Endothelial cell (in vitro differentiated cells): ENCODE results near the gene C3orf18. TPM values are rescaled to one million over a fixed set of nuclear protein-coding genes. Genes with fewer than 3 reads are reported as not detected.

Source experiments
- DNase-seq: peaks from one replicate; pipeline ENCODE4 v3.0.0; 2021; ENCODE audit warnings: low spot score
- H3K27ac Mint-ChIP-seq: one replicate; pipeline ENCODE4 v1.8.0; 2021; ENCODE audit warnings: mixed read lengths, inconsistent platforms; ENCODE audit not compliant: unreplicated experiment
- H3K27me3 Mint-ChIP-seq: one replicate; pipeline ENCODE4 v1.8.0; 2021; ENCODE audit warnings: mild to moderate bottlenecking, moderate library complexity, mixed read lengths, inconsistent platforms; ENCODE audit not compliant: unreplicated experiment
- H3K36me3 Mint-ChIP-seq: one replicate; pipeline ENCODE4 v1.8.0; 2021; ENCODE audit warnings: mild to moderate bottlenecking, low read depth, mixed read lengths, inconsistent platforms; ENCODE audit not compliant: unreplicated experiment
- H3K4me1 Mint-ChIP-seq: one replicate; pipeline ENCODE4 v1.8.0; 2021; ENCODE audit warnings: mild to moderate bottlenecking, mixed read lengths, inconsistent platforms; ENCODE audit not compliant: unreplicated experiment
- H3K4me3 Mint-ChIP-seq: one replicate; pipeline ENCODE4 v1.8.0; 2021; ENCODE audit warnings: mild to moderate bottlenecking, mixed read lengths, inconsistent platforms; ENCODE audit not compliant: unreplicated experiment
- H3K9me3 Mint-ChIP-seq: one replicate; pipeline ENCODE4 v1.8.0; 2021; ENCODE audit warnings: mixed read lengths, inconsistent platforms; ENCODE audit not compliant: unreplicated experiment
- total RNA-seq: library from RNA; stranded (reverse); fragmentation: NEBNext Ultra II Directional; extraction: Animal tissue kit (Norgen Biotek cat#: 25700); gene quantifications from one replicate; pipeline ENCODE4 v1.2.1, GENCODE V29; 2021; ENCODE audit not compliant: unreplicated experiment
- TF ChIP-seq, protein P1 (sequence below): fragments of 200-600 bp; sonication (generic); IDR thresholded peaks from one replicate; pipeline ENCODE4 v1.5.0; 2021; ENCODE audit warnings: antibody characterized with exemption; ENCODE audit not compliant: unreplicated experiment

C3orf18 gene
- total RNA-seq, 1 donor from 2014 or later, result 4.0 TPM

DNA sequence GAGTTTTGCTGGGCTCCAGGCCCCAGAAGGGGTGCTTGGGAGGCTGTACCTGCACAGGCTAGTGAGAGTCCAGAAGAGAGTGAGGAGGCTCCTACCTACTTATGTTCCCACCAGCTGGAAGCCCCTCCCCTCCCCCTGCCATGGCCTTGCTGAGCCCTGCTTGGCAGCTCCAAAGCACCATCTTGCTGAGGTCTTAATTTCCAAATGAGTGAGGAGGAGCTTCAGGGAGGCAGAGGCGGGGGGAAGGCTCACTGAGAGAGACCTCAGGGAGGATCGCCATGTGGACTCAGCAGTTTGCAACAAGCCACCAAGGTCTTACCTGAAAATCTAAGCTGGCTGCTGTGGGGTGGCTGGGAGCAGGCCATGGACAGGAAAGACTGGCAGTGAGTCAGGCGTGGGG is 55.4 kb downstream of the C3orf18 start:
- H3K4me1 Mint-ChIP-seq, result peaks cover 8% of the 10 kb centered on the region
- no peak for DNase-seq

DNA sequence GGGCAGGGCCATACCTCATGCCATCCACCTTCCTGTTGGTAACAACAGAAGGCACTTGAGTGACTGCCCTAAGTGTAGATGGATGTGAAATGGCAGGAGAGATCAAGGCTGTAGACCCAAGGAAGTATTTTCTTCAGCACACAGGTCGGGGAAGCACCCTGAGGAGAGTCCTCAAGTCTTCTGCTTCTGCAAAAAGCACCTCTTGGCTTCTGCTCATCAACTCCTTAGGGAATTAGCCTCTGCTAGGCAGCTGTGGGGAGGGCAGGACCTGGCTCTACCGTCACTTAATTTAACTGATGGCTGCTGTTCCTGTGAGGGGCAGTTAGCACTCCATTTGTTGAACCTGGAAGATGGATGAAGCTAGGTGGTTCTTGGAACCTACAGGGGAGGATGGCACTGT is 57.2 kb downstream of the C3orf18 start:
- Mint-ChIP-seq H3K27ac (no peak overlapping the region), H3K27me3 (peaks cover 15% of the 10 kb centered on the region), H3K9me3 (no peaks in the 10 kb centered on the region), H3K4me1 (no peaks in the 10 kb centered on the region), H3K4me3 (no peak overlapping the region), H3K36me3 (no peaks in the 10 kb centered on the region)
- TF ChIP-seq, protein P1, sequence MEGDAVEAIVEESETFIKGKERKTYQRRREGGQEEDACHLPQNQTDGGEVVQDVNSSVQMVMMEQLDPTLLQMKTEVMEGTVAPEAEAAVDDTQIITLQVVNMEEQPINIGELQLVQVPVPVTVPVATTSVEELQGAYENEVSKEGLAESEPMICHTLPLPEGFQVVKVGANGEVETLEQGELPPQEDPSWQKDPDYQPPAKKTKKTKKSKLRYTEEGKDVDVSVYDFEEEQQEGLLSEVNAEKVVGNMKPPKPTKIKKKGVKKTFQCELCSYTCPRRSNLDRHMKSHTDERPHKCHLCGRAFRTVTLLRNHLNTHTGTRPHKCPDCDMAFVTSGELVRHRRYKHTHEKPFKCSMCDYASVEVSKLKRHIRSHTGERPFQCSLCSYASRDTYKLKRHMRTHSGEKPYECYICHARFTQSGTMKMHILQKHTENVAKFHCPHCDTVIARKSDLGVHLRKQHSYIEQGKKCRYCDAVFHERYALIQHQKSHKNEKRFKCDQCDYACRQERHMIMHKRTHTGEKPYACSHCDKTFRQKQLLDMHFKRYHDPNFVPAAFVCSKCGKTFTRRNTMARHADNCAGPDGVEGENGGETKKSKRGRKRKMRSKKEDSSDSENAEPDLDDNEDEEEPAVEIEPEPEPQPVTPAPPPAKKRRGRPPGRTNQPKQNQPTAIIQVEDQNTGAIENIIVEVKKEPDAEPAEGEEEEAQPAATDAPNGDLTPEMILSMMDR, result no peak
- DNase-seq, result no peak

More for the DNA sequence above, 55.4 kb downstream of the C3orf18 start:
- no peaks in the 10 kb centered on the region for H3K9me3 Mint-ChIP-seq
- peaks cover 13% of the 10 kb centered on the region for H3K27me3 Mint-ChIP-seq
- peak overlapping the region; percentile 71 for H3K27ac Mint-ChIP-seq
- TF ChIP-seq, protein P1, result no peak
- no peaks in the 10 kb centered on the region for H3K36me3 Mint-ChIP-seq
- no peak overlapping the region for H3K4me3 Mint-ChIP-seq

DNA sequence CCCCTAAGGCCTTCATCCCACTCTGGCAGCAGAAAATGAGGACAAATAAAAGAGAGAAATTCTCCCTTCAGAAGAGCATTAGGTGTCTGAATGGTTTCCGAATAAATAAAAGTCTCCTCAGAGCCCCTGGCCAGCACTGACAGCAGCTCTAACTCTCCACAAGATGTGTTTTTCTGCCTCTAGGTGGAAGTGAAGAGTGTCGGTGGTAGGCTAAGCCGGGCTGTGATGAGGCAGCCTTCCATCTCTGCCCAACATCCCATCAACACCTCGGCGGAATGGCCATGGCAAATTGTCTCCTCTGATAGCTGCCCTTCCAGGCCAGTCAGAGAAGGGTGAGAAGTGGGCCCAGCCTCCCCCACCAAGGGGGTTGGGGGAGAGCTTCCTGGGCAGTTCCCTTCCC is 57.8 kb downstream of the C3orf18 start:
- no peaks in the 10 kb centered on the region for H3K4me1 Mint-ChIP-seq
- H3K27me3 Mint-ChIP-seq, result peaks cover 17% of the 10 kb centered on the region
- TF ChIP-seq, protein P1, result no peak
- H3K27ac Mint-ChIP-seq, result no peak overlapping the region
- no peaks in the 10 kb centered on the region for H3K9me3 Mint-ChIP-seq
- DNase-seq, result no peak
- no peaks in the 10 kb centered on the region for H3K36me3 Mint-ChIP-seq
- no peak overlapping the region for H3K4me3 Mint-ChIP-seq

DNA sequence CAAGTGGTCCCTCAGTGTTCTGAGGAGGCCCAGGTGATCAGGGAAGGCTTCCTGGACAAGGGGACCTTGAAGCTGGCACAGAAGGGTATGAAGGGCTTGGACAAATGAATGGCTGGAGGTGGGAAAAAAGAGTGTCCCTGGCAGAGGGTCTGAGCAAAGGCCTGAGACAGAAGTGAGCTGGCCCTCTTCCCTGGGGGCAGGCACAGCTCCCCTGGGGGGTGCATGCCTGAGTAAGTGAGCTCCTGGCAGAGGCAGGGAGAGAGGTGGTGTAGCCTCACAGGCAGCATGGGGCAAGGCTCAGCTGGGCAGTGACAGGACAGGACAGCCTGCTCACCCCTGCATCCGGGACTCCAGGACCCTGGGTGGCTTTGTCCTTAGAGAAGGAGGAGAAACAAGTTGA is 58.7 kb downstream of the C3orf18 start:
- Mint-ChIP-seq H3K27me3 (peaks cover 17% of the 10 kb centered on the region), H3K27ac (no peak overlapping the region)

More for the DNA sequence above, 58.7 kb downstream of the C3orf18 start:
- Mint-ChIP-seq H3K4me3 (no peak overlapping the region), H3K36me3 (no peaks in the 10 kb centered on the region), H3K4me1 (no peaks in the 10 kb centered on the region), H3K9me3 (no peaks in the 10 kb centered on the region)
- DNase-seq, result no peak
- TF ChIP-seq, protein P1, result no peak

Other genes with a start within 250 kb of the C3orf18 start
- gene HYAL2, start 245.0 kb downstream of the C3orf18 start, total RNA-seq, result 214 TPM
- gene TUSC2, start 239.5 kb downstream of the C3orf18 start, total RNA-seq, result 36.4 TPM
- 14.8 TPM for gene RASSF1, start 226.9 kb downstream of the C3orf18 start, total RNA-seq
- not detected for gene ZMYND10, start 222.0 kb downstream of the C3orf18 start, total RNA-seq
- gene NPRL2, start 217.0 kb downstream of the C3orf18 start, total RNA-seq, result 18.0 TPM
- gene CYB561D2, start 216.9 kb downstream of the C3orf18 start, total RNA-seq, result 5.5 TPM
- gene TMEM115, start 208.2 kb downstream of the C3orf18 start, total RNA-seq, result 44.9 TPM
- gene CACNA2D2, start 64.1 kb downstream of the C3orf18 start, total RNA-seq, result 17.3 TPM
- gene HEMK1, start 1.8 kb upstream of the C3orf18 start, total RNA-seq, result 10.9 TPM
- gene CISH, start 44.0 kb upstream of the C3orf18 start, total RNA-seq, result 2.6 TPM
- gene MAPKAPK3, start 49.4 kb upstream of the C3orf18 start, total RNA-seq, result 6.4 TPM
- gene DOCK3, start 107.2 kb upstream of the C3orf18 start, total RNA-seq, result 1.3 TPM